ENCODE data around the gene TAF4.

TAF4 gene

GRCh38 chr20:62066339-62066982, 780 bp upstream of the TAF4 start:
- no peak for TF ChIP-seq CTCF (conservative IDR thresholded peaks at IDR 0.05; ENCODE audit: control insufficient read depth, insufficient read depth, low read depth, low read length)
- no peak for DNase-seq (ENCODE audit: low read depth)
- peak overlapping the region; percentile 55 for H3K4me3 ChIP-seq (ENCODE audit: control insufficient read depth, low read depth, low read length)

- peak overlapping the region; percentile 43 for H3K4me3 ChIP-seq (ENCODE audit: control insufficient read depth, low read depth, low read length)
- TF ChIP-seq CTCF (conservative IDR thresholded peaks at IDR 0.05; ENCODE audit: control insufficient read depth, insufficient read depth, low read depth, low read length): no peak
- DNase-seq (ENCODE audit: low read depth): no peak
These were observed 659 bp downstream of the TAF4 start for GRCh38 chr20:62064770-62065673.

GRCh38 chr20:62063981-62064769, 1.5 kb downstream of the TAF4 start:
- no peak for DNase-seq (ENCODE audit: low read depth)
- H3K4me3 ChIP-seq (ENCODE audit: control insufficient read depth, low read depth, low read length): peak overlapping the region; percentile 37
- no peak for TF ChIP-seq CTCF (conservative IDR thresholded peaks at IDR 0.05; ENCODE audit: control insufficient read depth, insufficient read depth, low read depth, low read length)

- peak; percentile 26 for DNase-seq (ENCODE audit: low read depth)
- no peak for TF ChIP-seq CTCF (conservative IDR thresholded peaks at IDR 0.05; ENCODE audit: control insufficient read depth, insufficient read depth, low read depth, low read length)
- peak overlapping the region; percentile 37 for H3K4me3 ChIP-seq (ENCODE audit: control insufficient read depth, low read depth, low read length)
These were observed 2.2 kb downstream of the TAF4 start for GRCh38 chr20:62063315-62063980.

GRCh38 chr20:62062661-62063314, 2.9 kb downstream of the TAF4 start:
- TF ChIP-seq CTCF (conservative IDR thresholded peaks at IDR 0.05; ENCODE audit: control insufficient read depth, insufficient read depth, low read depth, low read length): no peak
- no peak for DNase-seq (ENCODE audit: low read depth)
- H3K4me3 ChIP-seq (ENCODE audit: control insufficient read depth, low read depth, low read length): no peak overlapping the region

All from fibroblast of mammary gland (primary cell).